HL-60 (cell line): ENCODE data around the gene KCNMA1.

Source experiments
- POLR2AphosphoS5 ChIP-seq: IDR thresholded peaks from 2 replicates; pipeline ENCODE4 v1.6.1; 2012; ENCODE audit warnings: low read depth
- TF ChIP-seq, protein P1 (sequence below): IDR thresholded peaks from one replicate; pipeline ENCODE4 v1.5.1; 2011; ENCODE audit warnings: low read length, control low read depth, inconsistent platforms; ENCODE audit not compliant: insufficient read depth

DNA sequence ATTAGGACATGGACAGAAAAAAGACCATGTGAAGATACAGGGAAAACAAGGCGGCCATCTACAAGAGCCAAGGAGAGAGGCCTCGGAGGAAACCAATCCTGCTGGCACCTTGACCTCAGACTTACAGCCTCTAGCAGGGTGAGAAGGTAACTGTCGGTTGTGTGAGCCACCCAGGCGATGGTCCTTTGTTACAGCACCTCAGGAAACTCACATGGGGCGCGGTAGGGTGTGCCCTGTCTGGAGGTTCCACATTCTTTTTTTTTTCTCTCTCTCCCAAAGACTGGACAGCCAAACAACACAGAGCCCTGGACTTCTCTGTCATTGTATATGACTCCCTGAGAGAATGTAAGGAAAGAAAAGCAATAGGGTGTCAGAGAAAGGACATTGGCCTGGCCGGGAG, 163.2 kb downstream of the KCNMA1 start:
- TF ChIP-seq, protein P1, sequence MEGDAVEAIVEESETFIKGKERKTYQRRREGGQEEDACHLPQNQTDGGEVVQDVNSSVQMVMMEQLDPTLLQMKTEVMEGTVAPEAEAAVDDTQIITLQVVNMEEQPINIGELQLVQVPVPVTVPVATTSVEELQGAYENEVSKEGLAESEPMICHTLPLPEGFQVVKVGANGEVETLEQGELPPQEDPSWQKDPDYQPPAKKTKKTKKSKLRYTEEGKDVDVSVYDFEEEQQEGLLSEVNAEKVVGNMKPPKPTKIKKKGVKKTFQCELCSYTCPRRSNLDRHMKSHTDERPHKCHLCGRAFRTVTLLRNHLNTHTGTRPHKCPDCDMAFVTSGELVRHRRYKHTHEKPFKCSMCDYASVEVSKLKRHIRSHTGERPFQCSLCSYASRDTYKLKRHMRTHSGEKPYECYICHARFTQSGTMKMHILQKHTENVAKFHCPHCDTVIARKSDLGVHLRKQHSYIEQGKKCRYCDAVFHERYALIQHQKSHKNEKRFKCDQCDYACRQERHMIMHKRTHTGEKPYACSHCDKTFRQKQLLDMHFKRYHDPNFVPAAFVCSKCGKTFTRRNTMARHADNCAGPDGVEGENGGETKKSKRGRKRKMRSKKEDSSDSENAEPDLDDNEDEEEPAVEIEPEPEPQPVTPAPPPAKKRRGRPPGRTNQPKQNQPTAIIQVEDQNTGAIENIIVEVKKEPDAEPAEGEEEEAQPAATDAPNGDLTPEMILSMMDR: no peak
- TF ChIP-seq POLR2AphosphoS5: no peak
